ENCODE data around the gene ESPL1.
"Not testable (repeated sequence)": the region's sequence is repeated elsewhere in the genome, so short reads cannot be mapped to it uniquely, and the experiment has no call there.

ESPL1 gene

GRCh38 chr12:53324113-53324778 lies 56.1 kb downstream of the ESPL1 start:
- peak overlapping the region; percentile 81 for H3K27ac ChIP-seq (ENCODE audit: low read depth, low read length)
- H3K4me3 ChIP-seq (ENCODE audit: low read depth in 1 of 5, low read length in 5 of 5) = peak overlapping the region; percentile 45 to 71 (median 67)
- peaks cover 0 to 11% (median 6%) of the 10 kb centered on the region in 5 donors for H3K27me3 ChIP-seq (ENCODE audit: control insufficient read depth in 5 of 5, insufficient read depth in 4 of 5, low read length in 5 of 5)
- peaks cover 6 to 42% (median 35%) of the 10 kb centered on the region in 5 donors for H3K4me1 ChIP-seq (ENCODE audit: control insufficient read depth in 5 of 5, insufficient read depth in 5 of 5, low read length in 5 of 5)
- H3K9me3 ChIP-seq (ENCODE audit: control insufficient read depth in 5 of 5, low read length in 5 of 5) = no peaks in the 10 kb centered on the region
- peak overlapping the region; percentile 57 to 85 (median 83) for H3K9ac ChIP-seq (ENCODE audit: low read length in 5 of 5)
- H3K36me3 ChIP-seq (ENCODE audit: control insufficient read depth in 5 of 5, insufficient read depth in 5 of 5, low read length in 5 of 5) = peaks cover 0 to 3% (median 0%) of the 10 kb centered on the region in 5 donors

GRCh38 chr12:53324779-53325510 lies 56.8 kb downstream of the ESPL1 start:
- Histone ChIP-seq H3K9me3 (ENCODE audit: control insufficient read depth in 5 of 5, low read length in 5 of 5) (no peaks in the 10 kb centered on the region), H3K4me3 (ENCODE audit: low read depth in 1 of 5, low read length in 5 of 5) (peak overlapping the region; percentile 45 to 71 (median 67)), H3K9ac (ENCODE audit: low read length in 5 of 5) (peak overlapping the region; percentile 57 to 85 (median 83)), H3K27me3 (ENCODE audit: control insufficient read depth in 5 of 5, insufficient read depth in 4 of 5, low read length in 5 of 5) (peaks cover 0 to 11% (median 6%) of the 10 kb centered on the region in 5 donors), H3K4me1 (ENCODE audit: control insufficient read depth in 5 of 5, insufficient read depth in 5 of 5, low read length in 5 of 5) (peaks cover 6 to 41% (median 35%) of the 10 kb centered on the region in 5 donors), H3K27ac (ENCODE audit: low read depth, low read length) (peak overlapping the region; percentile 81), H3K36me3 (ENCODE audit: control insufficient read depth in 5 of 5, insufficient read depth in 5 of 5, low read length in 5 of 5) (peaks cover 0 to 2% (median 0%) of the 10 kb centered on the region in 5 donors)

GRCh38 chr12:53325511-53326061 lies 57.5 kb downstream of the ESPL1 start:
- Histone ChIP-seq H3K4me1 (ENCODE audit: control insufficient read depth in 5 of 5, insufficient read depth in 5 of 5, low read length in 5 of 5) (peaks cover 6 to 34% (median 28%) of the 10 kb centered on the region in 5 donors), H3K27ac (ENCODE audit: low read depth, low read length) (peak overlapping the region; percentile 81), H3K9me3 (ENCODE audit: control insufficient read depth in 5 of 5, low read length in 5 of 5) (no peaks in the 10 kb centered on the region), H3K36me3 (ENCODE audit: control insufficient read depth in 5 of 5, insufficient read depth in 5 of 5, low read length in 5 of 5) (no peaks in the 10 kb centered on the region), H3K9ac (ENCODE audit: low read length in 5 of 5) (peak overlapping the region in 4 of 5 donors; percentile 82 to 85 (median 84)), H3K4me3 (ENCODE audit: low read depth in 1 of 5, low read length in 5 of 5) (peak overlapping the region; percentile 64 to 71 (median 67)), H3K27me3 (ENCODE audit: control insufficient read depth in 5 of 5, insufficient read depth in 4 of 5, low read length in 5 of 5) (peaks cover 0 to 11% (median 6%) of the 10 kb centered on the region in 5 donors)

GRCh38 chr12:53326460-53327185 lies 58.5 kb downstream of the ESPL1 start:
- Histone ChIP-seq H3K36me3 (ENCODE audit: control insufficient read depth in 5 of 5, insufficient read depth in 5 of 5, low read length in 5 of 5) (no peaks in the 10 kb centered on the region), H3K27me3 (ENCODE audit: control insufficient read depth in 5 of 5, insufficient read depth in 4 of 5, low read length in 5 of 5) (peaks cover 0 to 15% (median 6%) of the 10 kb centered on the region in 5 donors), H3K4me3 (ENCODE audit: low read depth in 1 of 5, low read length in 5 of 5) (peak overlapping the region in 1 of 5 donors; percentile 64), H3K27ac (ENCODE audit: low read depth, low read length) (no peak overlapping the region), H3K9ac (ENCODE audit: low read length in 5 of 5) (no peak overlapping the region), H3K9me3 (ENCODE audit: control insufficient read depth in 5 of 5, low read length in 5 of 5) (no peaks in the 10 kb centered on the region), H3K4me1 (ENCODE audit: control insufficient read depth in 5 of 5, insufficient read depth in 5 of 5, low read length in 5 of 5) (peaks cover 6 to 28% (median 23%) of the 10 kb centered on the region in 5 donors)

GRCh38 chr12:53327435-53328042 lies 59.4 kb downstream of the ESPL1 start:
- no peak overlapping the region for H3K27ac ChIP-seq (ENCODE audit: low read depth, low read length)
- H3K9me3 ChIP-seq (ENCODE audit: control insufficient read depth in 5 of 5, low read length in 5 of 5) = no peaks in the 10 kb centered on the region
- peaks cover 0 to 18% (median 6%) of the 10 kb centered on the region in 5 donors for H3K27me3 ChIP-seq (ENCODE audit: control insufficient read depth in 5 of 5, insufficient read depth in 4 of 5, low read length in 5 of 5)
- no peak overlapping the region for H3K9ac ChIP-seq (ENCODE audit: low read length in 5 of 5)
- peaks cover 3 to 24% (median 19%) of the 10 kb centered on the region in 5 donors for H3K4me1 ChIP-seq (ENCODE audit: control insufficient read depth in 5 of 5, insufficient read depth in 5 of 5, low read length in 5 of 5)
- H3K36me3 ChIP-seq (ENCODE audit: control insufficient read depth in 5 of 5, insufficient read depth in 5 of 5, low read length in 5 of 5) = no peaks in the 10 kb centered on the region
- H3K4me3 ChIP-seq (ENCODE audit: low read depth in 1 of 5, low read length in 5 of 5) = no peak overlapping the region

GRCh38 chr12:53328043-53328435 lies 59.9 kb downstream of the ESPL1 start:
- H3K9me3 ChIP-seq (ENCODE audit: control insufficient read depth in 5 of 5, low read length in 5 of 5) = no peaks in the 10 kb centered on the region
- H3K9ac ChIP-seq (ENCODE audit: low read length in 5 of 5) = no peak overlapping the region
- peaks cover 0 to 21% (median 9%) of the 10 kb centered on the region in 5 donors for H3K27me3 ChIP-seq (ENCODE audit: control insufficient read depth in 5 of 5, insufficient read depth in 4 of 5, low read length in 5 of 5)
- no peak overlapping the region for H3K27ac ChIP-seq (ENCODE audit: low read depth, low read length)
- no peak overlapping the region for H3K4me3 ChIP-seq (ENCODE audit: low read depth in 1 of 5, low read length in 5 of 5)
- H3K4me1 ChIP-seq (ENCODE audit: control insufficient read depth in 5 of 5, insufficient read depth in 5 of 5, low read length in 5 of 5) = peaks cover 3 to 24% (median 19%) of the 10 kb centered on the region in 5 donors
- H3K36me3 ChIP-seq (ENCODE audit: control insufficient read depth in 5 of 5, insufficient read depth in 5 of 5, low read length in 5 of 5) = no peaks in the 10 kb centered on the region

GRCh38 chr12:53330671-53331070 lies 62.6 kb downstream of the ESPL1 start:
- Histone ChIP-seq H3K27ac (ENCODE audit: low read depth, low read length) (no peak overlapping the region), H3K9ac (ENCODE audit: low read length in 5 of 5) (no peak overlapping the region)

GRCh38 chr12:53332339-53332738 lies 64.2 kb downstream of the ESPL1 start:
- H3K27me3 ChIP-seq (ENCODE audit: control insufficient read depth in 5 of 5, insufficient read depth in 4 of 5, low read length in 5 of 5) = peaks cover 5 to 61% (median 35%) of the 10 kb centered on the region in 5 donors
- H3K36me3 ChIP-seq (ENCODE audit: control insufficient read depth in 5 of 5, insufficient read depth in 5 of 5, low read length in 5 of 5); H3K27ac ChIP-seq (ENCODE audit: low read depth, low read length); H3K9ac ChIP-seq (ENCODE audit: low read length in 5 of 5); H3K9me3 ChIP-seq (ENCODE audit: control insufficient read depth in 5 of 5, low read length in 5 of 5); H3K4me3 ChIP-seq (ENCODE audit: low read depth in 1 of 5, low read length in 5 of 5); H3K4me1 ChIP-seq (ENCODE audit: control insufficient read depth in 5 of 5, insufficient read depth in 5 of 5, low read length in 5 of 5): not testable (repeated sequence)

More at GRCh38 chr12:53330671-53331070, 62.6 kb downstream of the ESPL1 start:
- Histone ChIP-seq H3K4me1 (ENCODE audit: control insufficient read depth in 5 of 5, insufficient read depth in 5 of 5, low read length in 5 of 5) (peaks cover 0 to 8% (median 6%) of the 10 kb centered on the region in 5 donors), H3K9me3 (ENCODE audit: control insufficient read depth in 5 of 5, low read length in 5 of 5) (no peaks in the 10 kb centered on the region), H3K4me3 (ENCODE audit: low read depth in 1 of 5, low read length in 5 of 5) (no peak overlapping the region), H3K36me3 (ENCODE audit: control insufficient read depth in 5 of 5, insufficient read depth in 5 of 5, low read length in 5 of 5) (no peaks in the 10 kb centered on the region), H3K27me3 (ENCODE audit: control insufficient read depth in 5 of 5, insufficient read depth in 4 of 5, low read length in 5 of 5) (peaks cover under 1 to 44% (median 20%) of the 10 kb centered on the region in 5 donors)

GRCh38 chr12:53332744-53333143 lies 64.6 kb downstream of the ESPL1 start:
- Histone ChIP-seq H3K36me3 (ENCODE audit: control insufficient read depth in 5 of 5, insufficient read depth in 5 of 5, low read length in 5 of 5) (no peaks in the 10 kb centered on the region), H3K27ac (ENCODE audit: low read depth, low read length) (no peak overlapping the region), H3K4me1 (ENCODE audit: control insufficient read depth in 5 of 5, insufficient read depth in 5 of 5, low read length in 5 of 5) (peaks cover 0 to 4% (median 0%) of the 10 kb centered on the region in 5 donors), H3K4me3 (ENCODE audit: low read depth in 1 of 5, low read length in 5 of 5) (no peak overlapping the region), H3K27me3 (ENCODE audit: control insufficient read depth in 5 of 5, insufficient read depth in 4 of 5, low read length in 5 of 5) (peaks cover 5 to 65% (median 39%) of the 10 kb centered on the region in 5 donors), H3K9me3 (ENCODE audit: control insufficient read depth in 5 of 5, low read length in 5 of 5) (no peaks in the 10 kb centered on the region), H3K9ac (ENCODE audit: low read length in 5 of 5) (no peak overlapping the region)

Data from subcutaneous abdominal adipose tissue (tissue), 5 donors.